Measurements from ENCODE around the gene ELAVL4. TPM values are rescaled to one million over a fixed set of nuclear protein-coding genes. Genes with fewer than 3 reads are reported as not detected.
"Not testable (repeated sequence)": the region's sequence is repeated elsewhere in the genome, so short reads cannot be mapped to it uniquely, and the experiment has no call there.

The ELAVL4 gene
- total RNA-seq, 1 experiment from 2014 or later: not detected

GRCh38 chr1:50163680-50164079 lies 55.0 kb downstream of the ELAVL4 start:
- Mint-ChIP-seq H3K4me3 (ENCODE audit: low read depth, unreplicated experiment) (no peak overlapping the region), H3K9me3 (ENCODE audit: low read depth, unreplicated experiment) (no peaks in the 10 kb centered on the region), H3K4me1 (ENCODE audit: low read depth, unreplicated experiment) (no peaks in the 10 kb centered on the region), H3K36me3 (ENCODE audit: insufficient read depth, unreplicated experiment) (no peaks in the 10 kb centered on the region), H3K27ac (ENCODE audit: unreplicated experiment) (no peak overlapping the region), H3K27me3 (ENCODE audit: unreplicated experiment) (peaks cover 60% of the 10 kb centered on the region)
- intact Hi-C loops (cut with micrococcal nuclease; ENCODE audit: unreplicated experiment): no loop called here
- BruUV-seq (replicated peaks): no TSS peak
- CTCF ChIA-PET: no interaction called here
- DNase-seq: no peak
- TF ChIP-seq CTCF (IDR thresholded peaks at IDR 0.05; ENCODE audit: unreplicated experiment): no peak

GRCh38 chr1:50166351-50166750 lies 57.6 kb downstream of the ELAVL4 start:
- not testable (repeated sequence) for H3K9me3 Mint-ChIP-seq (ENCODE audit: low read depth, unreplicated experiment); H3K4me1 Mint-ChIP-seq (ENCODE audit: low read depth, unreplicated experiment); BruUV-seq (replicated peaks)

GRCh38 chr1:50172299-50172698 lies 63.6 kb downstream of the ELAVL4 start:
- Mint-ChIP-seq H3K36me3 (ENCODE audit: insufficient read depth, unreplicated experiment) (no peaks in the 10 kb centered on the region), H3K27me3 (ENCODE audit: unreplicated experiment) (peaks cover 93% of the 10 kb centered on the region), H3K9me3 (ENCODE audit: low read depth, unreplicated experiment) (no peaks in the 10 kb centered on the region), H3K4me3 (ENCODE audit: low read depth, unreplicated experiment) (no peak overlapping the region), H3K4me1 (ENCODE audit: low read depth, unreplicated experiment) (no peaks in the 10 kb centered on the region), H3K27ac (ENCODE audit: unreplicated experiment) (no peak overlapping the region)
- DNase-seq: no peak
- CTCF ChIA-PET: no interaction called here
- no TSS peak for BruUV-seq (replicated peaks)
- no peak for TF ChIP-seq CTCF (IDR thresholded peaks at IDR 0.05; ENCODE audit: unreplicated experiment)
- intact Hi-C loops (cut with micrococcal nuclease; ENCODE audit: unreplicated experiment): loop anchor here (10.0 kb wide), 1 partner anchor 163 kb away; no protein-coding TSS in a partner anchor

More at GRCh38 chr1:50166351-50166750, 57.6 kb downstream of the ELAVL4 start:
- intact Hi-C loops (cut with micrococcal nuclease; ENCODE audit: unreplicated experiment); H3K36me3 Mint-ChIP-seq (ENCODE audit: insufficient read depth, unreplicated experiment); H3K27ac Mint-ChIP-seq (ENCODE audit: unreplicated experiment); CTCF ChIA-PET; H3K4me3 Mint-ChIP-seq (ENCODE audit: low read depth, unreplicated experiment); DNase-seq: not testable (repeated sequence)
- H3K27me3 Mint-ChIP-seq (ENCODE audit: unreplicated experiment): peaks cover 57% of the 10 kb centered on the region

- H3K9me3 Mint-ChIP-seq (ENCODE audit: low read depth, unreplicated experiment): no peaks in the 10 kb centered on the region
- DNase-seq: no peak
- no peak for TF ChIP-seq CTCF (IDR thresholded peaks at IDR 0.05; ENCODE audit: unreplicated experiment)
- H3K36me3 Mint-ChIP-seq (ENCODE audit: insufficient read depth, unreplicated experiment): no peaks in the 10 kb centered on the region
- no peak overlapping the region for H3K27ac Mint-ChIP-seq (ENCODE audit: unreplicated experiment)
- peaks cover 86% of the 10 kb centered on the region for H3K27me3 Mint-ChIP-seq (ENCODE audit: unreplicated experiment)
- intact Hi-C loops (cut with micrococcal nuclease; ENCODE audit: unreplicated experiment): loop anchor here (10.0 kb wide), 1 partner anchor 161 kb away; no protein-coding TSS in a partner anchor
- BruUV-seq (replicated peaks): no TSS peak
- CTCF ChIA-PET: no interaction called here
- no peaks in the 10 kb centered on the region for H3K4me1 Mint-ChIP-seq (ENCODE audit: low read depth, unreplicated experiment)
- H3K4me3 Mint-ChIP-seq (ENCODE audit: low read depth, unreplicated experiment): no peak overlapping the region
These were observed 65.4 kb downstream of the ELAVL4 start for GRCh38 chr1:50174101-50174500.

DNA sequence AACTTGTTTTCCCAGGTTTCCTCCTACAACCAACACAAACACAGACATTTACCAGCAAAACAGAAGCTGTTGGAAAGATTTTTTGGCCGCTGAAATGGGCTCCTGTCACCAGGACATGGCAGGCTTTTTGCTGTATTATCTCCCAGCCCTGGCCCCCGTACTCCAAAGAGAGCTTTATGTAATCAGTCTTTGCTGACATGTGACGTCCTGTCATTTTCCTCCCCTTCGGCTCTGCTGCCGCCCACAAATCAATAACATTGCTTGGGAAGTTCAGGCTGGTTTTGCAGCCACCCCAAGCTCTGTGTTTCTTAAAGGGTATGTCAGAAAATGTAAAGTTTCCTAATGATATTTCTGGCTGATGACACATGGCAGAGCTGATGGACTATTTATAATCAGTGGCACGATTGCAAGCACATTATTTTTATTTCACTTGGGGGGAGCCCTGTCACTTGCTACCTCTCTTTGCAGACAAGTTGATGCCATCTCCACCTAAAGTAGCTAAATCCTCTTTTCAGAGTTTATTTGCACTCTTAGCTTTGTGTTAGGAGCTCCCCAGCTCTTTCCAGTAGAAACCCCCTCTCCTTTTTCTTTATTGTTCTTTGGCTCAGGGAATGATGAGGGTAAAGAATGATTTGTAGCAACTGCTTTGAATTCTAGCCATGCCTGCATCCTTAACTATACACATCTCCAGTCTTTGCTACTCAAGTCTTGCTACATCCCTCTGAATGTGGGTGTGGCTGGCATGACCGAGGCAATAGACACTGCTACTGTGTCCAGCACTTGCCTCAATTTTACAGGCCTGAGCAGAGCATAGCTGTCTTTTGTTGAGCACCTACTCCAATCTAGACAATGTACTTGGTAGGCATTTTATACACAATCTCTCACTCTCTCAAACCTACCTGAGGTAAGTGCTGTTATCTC lies 67.3 kb downstream of the ELAVL4 start:
- Mint-ChIP-seq H3K4me3 (ENCODE audit: low read depth, unreplicated experiment) (no peak overlapping the region), H3K27ac (ENCODE audit: unreplicated experiment) (no peak overlapping the region), H3K4me1 (ENCODE audit: low read depth, unreplicated experiment) (no peaks in the 10 kb centered on the region), H3K27me3 (ENCODE audit: unreplicated experiment) (peaks cover 78% of the 10 kb centered on the region), H3K36me3 (ENCODE audit: insufficient read depth, unreplicated experiment) (no peaks in the 10 kb centered on the region), H3K9me3 (ENCODE audit: low read depth, unreplicated experiment) (no peaks in the 10 kb centered on the region)
- CTCF ChIA-PET: interaction anchor here (0.6 kb wide), 1 partner anchor 44 kb away, joined by 3 read pairs; no protein-coding TSS in a partner anchor
- DNase-seq: no peak
- TF ChIP-seq CTCF (IDR thresholded peaks at IDR 0.05; ENCODE audit: unreplicated experiment): no peak
- intact Hi-C loops (cut with micrococcal nuclease; ENCODE audit: unreplicated experiment): loop anchor here (10.0 kb wide), 1 partner anchor 159 kb away; no protein-coding TSS in a partner anchor
- BruUV-seq (replicated peaks): no TSS peak

Measured in Calu3 (cell line).